Hematopoietic multipotent progenitor cell treated with erythropoietin and hydrocortisone succinate and interleukin-3 and kit ligand, for 17 days (in vitro differentiated cells): ENCODE measurements around the gene CCR5AS.
"Not testable (repeated sequence)": the region's sequence is repeated elsewhere in the genome, so short reads cannot be mapped to it uniquely, and the experiment has no call there.

ENCODE experiments used
- DNase-seq: peaks from one replicate; pipeline ENCODE4 v3.0.0-alpha.2; 2015; ENCODE audit warnings: low spot score

Gene CCR5AS

DNA sequence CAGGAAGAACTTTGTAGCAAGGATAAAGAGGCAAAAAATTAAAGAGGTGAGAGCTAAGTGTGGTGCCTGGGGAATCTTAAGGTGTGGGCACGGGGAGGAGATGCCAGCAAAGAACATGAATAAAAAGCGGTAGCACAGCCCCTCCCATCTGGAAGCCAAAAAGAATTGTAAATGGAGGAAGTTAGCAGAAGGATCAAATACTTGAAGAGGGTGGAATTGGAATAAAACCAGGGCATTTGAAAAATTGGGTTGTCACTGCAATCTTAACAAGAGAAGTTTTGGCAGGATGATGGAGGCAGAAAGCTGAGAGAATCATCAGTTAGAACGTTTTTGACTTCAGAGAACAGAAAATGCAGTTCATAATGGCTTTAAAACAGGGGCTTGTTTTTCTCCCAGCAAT is 50.6 kb downstream of the CCR5AS start:
- DNase-seq: no peak

DNA sequence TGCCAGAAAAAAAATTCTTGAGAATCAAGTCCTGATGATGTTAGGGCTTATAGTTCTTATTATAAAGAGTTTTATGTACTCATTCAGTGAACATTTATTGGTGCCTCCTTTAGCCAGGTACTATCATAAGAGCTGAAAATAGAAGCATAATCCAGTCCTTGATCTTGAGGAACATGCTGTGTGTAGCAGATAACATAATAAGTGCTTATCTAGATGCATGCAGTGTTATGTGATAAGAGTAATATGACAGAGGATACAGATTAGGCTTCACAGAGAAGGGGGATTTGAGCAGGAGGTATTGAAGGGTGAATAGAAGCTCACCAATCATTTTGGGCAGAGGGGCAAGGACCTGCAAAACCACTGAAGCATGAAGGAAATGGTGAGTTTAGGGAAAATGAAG is 51.9 kb downstream of the CCR5AS start:
- DNase-seq: no peak

DNA sequence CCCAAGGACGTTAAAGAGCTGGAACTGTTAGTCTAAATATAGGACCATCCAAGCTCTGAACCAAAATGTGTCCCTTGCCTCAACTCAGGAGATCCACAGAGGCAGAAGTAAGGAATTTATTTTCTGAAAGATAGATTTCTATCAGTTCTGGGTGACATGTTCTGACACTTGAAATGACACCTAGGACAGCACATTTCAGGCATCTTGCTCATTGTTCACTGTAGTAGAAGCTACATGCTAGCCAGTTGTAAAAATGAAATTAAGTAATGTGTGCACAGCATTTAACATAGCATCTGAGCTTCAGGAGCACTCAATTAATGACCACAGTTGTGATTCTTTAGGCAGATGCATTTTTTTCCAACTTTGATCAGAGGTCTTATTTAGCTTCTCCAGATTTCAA is 52.4 kb downstream of the CCR5AS start:
- DNase-seq: no peak

DNA sequence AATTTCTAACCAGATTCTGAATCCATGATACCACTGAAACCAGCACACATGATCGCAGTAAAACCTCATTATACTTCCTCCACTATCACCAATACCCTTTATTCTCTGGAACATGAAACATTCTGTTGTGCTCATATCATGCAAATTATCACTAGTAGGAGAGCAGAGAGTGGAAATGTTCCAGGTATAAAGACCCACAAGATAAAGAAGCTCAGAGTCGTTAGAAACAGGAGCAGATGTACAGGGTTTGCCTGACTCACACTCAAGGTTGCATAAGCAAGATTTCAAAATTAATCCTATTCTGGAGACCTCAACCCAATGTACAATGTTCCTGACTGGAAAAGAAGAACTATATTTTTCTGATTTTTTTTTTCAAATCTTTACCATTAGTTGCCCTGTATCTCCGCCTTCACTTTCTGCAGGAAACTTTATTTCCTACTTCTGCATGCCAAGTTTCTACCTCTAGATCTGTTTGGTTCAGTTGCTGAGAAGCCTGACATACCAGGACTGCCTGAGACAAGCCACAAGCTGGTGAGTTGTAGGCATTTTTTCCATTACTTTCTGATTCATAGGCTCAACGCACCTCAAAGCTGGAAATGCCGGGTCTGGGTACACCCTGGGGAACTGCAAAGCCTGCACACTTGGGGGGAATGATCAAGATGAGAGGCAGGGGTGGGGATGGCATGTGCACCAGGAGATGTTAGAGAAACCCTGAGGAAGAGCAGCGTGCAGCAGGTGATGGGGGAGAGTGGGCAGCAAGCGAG is 53.0 kb downstream of the CCR5AS start, which contains the start of gene CCR2:
TSS of gene CCR2 (plus strand) at position 465 of the 764 bp plus-strand sequence. CDS start 3,417 bp downstream, outside the sequence.
- DNase-seq: no peak

DNA sequence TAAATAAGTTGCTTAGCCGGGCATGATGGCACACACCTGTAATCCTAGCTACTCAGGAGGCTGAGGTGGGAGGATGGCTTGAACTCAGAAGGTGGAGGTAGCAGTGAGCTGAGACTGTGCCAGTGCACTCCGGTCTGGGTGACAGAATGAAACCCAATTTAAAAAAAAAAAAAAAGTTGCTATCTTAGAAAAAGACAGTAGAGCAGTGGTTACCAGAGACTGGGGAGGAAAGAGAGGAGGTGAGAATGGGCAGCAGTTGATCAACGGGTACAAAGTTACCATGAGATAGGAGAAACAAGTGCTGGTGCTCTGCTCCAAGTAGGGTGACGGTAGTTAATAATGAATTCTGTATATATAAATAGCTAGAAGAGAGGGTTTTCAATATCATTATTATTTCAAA is 53.8 kb downstream of the CCR5AS start:
- no peak for DNase-seq

- no peak for DNase-seq
Observed at GRCh38 chr3:46351646-46352045, 55.2 kb downstream of the CCR5AS start.

DNA sequence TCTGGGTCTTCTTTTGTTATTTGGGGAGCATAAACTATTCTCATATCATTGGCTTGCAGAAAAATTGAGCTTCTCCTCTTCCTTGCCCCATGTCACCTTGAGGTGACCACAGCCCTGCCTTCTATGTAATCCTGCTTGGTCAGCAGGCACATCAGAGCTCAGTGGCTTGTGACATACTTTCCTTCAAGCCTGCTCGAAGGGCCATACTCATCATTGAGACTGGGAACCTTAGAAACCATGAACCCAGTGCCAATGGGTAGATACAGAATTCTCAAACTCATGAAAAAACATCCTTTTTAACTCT is 56.7 kb downstream of the CCR5AS start:
- no peak for DNase-seq

DNA sequence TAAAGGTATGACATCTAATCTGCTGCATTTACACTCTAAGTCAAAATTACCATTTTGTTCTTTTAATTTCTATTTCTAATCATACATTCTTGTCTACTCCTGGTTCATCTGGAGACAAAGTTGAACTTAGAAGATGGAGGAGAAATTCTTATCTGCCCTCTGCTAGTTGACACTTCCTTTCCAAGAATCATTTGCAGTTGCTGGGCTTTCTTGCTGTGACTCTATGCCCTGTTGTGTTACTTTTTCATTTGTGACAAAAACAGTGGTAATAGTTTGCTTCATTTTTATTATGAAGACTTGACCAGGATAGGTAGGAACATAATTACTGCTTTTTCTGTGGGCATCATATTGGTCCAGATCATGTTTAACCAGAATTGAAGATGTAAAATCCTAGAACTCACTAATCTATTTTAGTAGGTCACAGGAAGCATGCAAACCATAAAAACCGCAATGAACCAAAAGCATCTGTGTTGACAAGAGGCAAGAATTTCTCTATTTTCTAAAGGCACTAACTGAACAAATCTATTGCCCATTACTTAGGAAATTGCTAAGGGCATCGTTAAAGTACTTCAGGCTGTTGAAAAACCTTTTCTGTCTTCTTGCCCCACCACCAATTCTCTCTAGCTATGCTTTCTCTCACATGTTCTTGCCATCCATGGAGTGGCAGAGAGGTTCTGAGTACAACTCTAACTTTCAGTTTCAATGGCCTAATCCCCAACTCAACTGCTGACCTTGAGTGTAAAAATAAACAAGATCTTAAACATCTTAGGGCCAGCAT is 57.2 kb downstream of the CCR5AS start:
- DNase-seq: no peak

DNA sequence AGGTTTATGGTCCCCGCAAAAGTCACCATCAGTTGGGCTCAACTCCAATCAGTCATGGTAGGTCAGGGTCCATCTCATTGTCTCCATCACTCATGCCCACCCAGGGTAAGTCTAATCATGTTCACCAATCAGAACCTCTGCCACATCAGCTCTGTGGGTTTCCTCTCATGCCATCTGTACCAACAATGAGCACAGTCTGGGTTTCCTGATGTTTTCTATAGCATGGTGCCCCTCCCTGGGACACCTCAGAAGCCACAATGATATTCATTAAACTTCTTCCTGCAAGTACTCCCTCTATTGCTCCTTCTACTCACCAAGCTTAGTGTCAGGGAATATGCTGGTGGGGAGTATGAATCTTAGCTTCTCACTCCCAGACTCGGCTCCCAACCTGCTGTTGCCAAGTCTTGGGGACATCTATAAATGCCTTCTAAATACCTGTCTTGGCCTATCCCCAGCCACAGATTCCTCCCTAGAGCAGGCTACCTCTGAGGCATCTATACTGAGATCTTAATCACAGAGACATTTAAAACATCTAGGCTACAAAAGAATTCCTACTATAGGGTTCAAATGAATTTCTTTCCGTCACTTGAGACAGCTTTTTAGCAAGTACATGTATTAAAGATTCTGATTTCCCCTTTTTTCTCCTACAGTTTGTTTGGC is 57.9 kb downstream of the CCR5AS start:
- no peak for DNase-seq

DNA sequence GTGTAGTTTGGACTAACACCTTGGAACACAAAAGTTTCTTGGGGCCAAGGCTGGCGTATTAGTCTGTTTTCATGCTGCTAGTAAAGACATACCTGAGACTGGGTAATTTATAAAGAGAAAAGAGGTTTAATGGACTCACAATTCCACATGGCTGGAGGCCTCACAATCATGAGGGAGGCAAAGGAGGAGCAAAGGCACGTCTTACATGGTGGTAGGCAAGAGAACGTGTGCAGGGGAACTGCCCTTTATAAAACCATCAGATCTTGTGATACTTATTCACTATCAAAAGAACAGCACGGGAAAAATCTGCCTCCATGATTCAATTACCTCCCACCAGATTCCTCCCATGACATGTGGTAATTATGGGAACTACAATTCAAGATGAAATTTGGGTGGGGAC is 62.4 kb downstream of the CCR5AS start:
- no peak for DNase-seq

GRCh38 chr3:46338840-46339239 is 68.0 kb downstream of the CCR5AS start:
- DNase-seq: no peak

GRCh38 chr3:46337911-46338310 is 69.0 kb downstream of the CCR5AS start:
- DNase-seq: no peak

- no peak for DNase-seq
Observed at GRCh38 chr3:46335541-46335940, 71.3 kb downstream of the CCR5AS start.

DNA sequence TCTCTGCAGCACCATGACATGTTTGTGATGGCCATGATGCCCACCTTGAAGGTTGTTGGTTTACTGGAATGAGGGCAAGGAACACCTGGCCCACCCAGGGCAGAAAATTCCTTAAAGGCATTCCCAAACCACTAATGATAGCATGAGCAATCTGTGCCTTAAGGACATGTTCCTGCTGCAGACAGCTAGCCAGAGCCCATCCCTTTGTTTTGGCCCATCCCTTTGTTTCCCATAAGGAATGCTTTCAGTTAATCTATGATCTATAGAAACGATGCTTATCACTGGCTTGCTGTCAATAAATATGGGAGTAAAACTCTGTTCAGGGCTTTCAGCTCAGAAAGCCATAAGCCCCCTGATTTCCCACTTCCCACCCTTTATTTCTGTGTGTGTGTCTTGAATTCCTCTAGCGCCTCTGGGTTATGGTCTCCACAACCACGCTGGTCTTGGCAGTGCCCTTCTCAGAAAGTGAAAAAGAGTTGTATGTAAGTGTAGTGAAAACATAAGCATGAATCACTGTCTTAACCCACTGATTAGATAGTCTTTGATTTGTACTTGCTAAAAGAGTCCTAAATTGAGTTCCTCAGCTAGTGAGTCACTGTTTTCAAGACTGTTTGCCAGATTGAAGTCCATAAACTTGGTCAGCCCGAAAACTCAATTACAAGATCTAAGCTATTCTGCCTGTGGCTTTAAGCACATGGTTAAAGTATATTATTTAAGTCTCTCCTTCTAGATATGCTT is 72.0 kb downstream of the CCR5AS start:
- no peak for DNase-seq

GRCh38 chr3:46330676-46331075 is 76.2 kb downstream of the CCR5AS start:
- DNase-seq: not testable (repeated sequence)

- DNase-seq: no peak
Observed at GRCh38 chr3:46325645-46326300, 81.1 kb downstream of the CCR5AS start.

DNA sequence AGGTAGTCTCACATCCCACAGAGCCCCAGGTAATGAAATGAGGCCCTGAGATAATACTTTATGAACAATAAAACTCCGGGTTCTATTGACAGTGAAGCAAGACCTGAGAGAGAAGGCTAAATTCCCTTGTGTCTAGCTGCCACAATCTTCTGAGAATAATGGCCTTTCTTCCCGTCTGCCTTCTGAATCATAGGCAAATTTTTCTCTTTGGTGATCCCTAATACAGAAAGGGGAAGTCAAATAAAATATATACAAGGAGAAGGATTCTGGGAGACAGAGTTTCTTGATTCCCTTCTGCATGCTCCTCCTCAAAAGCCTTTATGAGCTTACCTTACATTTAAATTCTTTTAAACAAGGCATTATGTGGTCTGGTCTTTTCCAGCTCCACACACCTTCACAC is 82.8 kb downstream of the CCR5AS start:
- DNase-seq: no peak

DNA sequence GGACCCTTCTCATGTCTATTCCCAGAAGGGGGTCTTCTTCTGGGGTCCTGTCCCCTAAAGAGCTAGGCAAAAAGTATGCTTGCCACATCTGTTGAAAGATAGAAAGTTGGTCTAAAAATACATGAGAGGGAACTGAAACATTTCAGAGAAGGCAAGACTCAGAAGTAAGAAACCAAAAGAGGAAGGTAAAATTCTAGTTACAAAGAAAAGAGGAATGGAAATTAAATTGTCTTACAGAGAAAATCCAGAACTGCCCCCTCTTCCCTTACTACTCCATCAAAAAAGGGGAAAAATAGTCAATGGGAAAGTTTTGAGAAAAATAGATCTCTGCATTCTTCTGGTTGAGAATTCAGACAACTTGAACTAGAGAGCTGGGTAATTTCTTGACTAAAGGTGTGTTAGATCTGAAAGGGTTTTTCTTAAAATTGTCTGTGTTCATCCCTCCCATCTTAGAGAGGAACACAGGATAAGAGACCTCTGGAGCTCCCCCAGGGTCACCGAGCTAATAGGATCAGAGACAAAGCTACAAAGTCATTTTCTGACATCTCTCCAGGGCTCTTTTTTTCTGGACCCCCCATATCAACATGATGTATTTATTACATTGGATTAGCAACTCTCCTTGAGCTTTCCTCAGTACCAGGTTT is 85.3 kb downstream of the CCR5AS start:
- DNase-seq: no peak

DNA sequence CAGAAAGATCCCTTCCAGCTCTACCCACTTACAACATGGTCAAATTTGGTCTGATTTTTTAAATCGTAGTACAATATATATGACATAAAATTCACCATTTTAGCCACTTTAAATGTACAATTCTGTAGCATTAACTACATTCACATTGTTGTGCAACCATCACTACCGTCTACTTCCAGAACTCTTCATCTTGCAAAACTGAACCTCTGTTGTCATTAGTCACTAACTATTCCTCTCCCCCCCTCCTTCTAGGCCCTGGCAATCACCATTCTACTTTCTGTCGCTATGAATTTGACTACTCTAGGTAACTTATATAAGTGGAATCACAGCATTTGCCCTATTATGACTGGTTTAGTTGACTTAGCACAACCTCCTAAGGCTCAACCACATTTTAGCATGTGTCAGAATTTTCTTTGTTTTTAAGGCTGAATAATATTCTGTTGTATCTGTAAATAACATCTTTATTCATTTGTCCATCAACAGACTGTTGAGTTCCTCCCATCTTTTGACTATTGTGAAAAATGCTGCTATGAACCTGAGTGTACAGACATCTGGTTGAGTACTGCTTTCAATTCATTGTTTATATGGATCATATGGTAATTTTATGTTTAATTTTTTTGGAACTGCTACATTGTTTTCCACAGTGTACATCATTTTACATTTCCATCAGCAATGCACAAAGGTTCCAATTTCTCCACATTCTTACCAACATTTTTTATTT is 88.5 kb downstream of the CCR5AS start:
- no peak for DNase-seq

DNA sequence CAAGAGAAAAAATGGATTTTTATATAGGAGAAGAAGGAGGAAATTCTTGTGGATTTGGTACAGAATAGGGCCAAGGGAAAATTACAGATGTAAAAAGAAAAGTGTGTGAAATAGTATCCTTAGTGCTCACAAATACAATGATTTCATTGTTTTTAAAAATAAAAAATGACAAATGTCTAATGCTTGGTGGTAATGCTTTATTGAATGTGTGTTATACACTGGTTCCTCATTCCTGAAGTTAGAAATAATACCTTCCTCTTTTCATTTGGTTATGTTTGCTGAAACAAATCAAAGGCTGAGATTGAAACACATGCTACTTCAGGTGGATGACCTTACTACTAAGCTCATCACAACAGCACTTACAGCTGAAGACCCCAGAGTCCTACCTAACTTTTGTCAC is 90.7 kb downstream of the CCR5AS start:
- no peak for DNase-seq

- DNase-seq: no peak
Observed at GRCh38 chr3:46314517-46314916, 92.3 kb downstream of the CCR5AS start.
